Nephron (organoid): Measurements from ENCODE around the gene EWSR1.

Experiments used
- H3K27ac Mint-ChIP-seq, 3 experiments: 2 replicates each; pipeline ENCODE4 v1.8.0; 2020; ENCODE audit warnings: mixed read lengths in 3 of 3, mild to moderate bottlenecking in 2 of 3, moderate library complexity in 1 of 3
- H3K27me3 Mint-ChIP-seq: 2 replicates; pipeline ENCODE4 v1.8.0; 2021; ENCODE audit warnings: low read depth, mild to moderate bottlenecking, moderate library complexity, mixed read lengths
- H3K36me3 Mint-ChIP-seq: 2 replicates; pipeline ENCODE4 v1.8.0; 2020; ENCODE audit warnings: low read depth, mixed read lengths
- H3K4me1 Mint-ChIP-seq: 2 replicates; pipeline ENCODE4 v1.8.0; 2020; ENCODE audit warnings: mixed read lengths
- H3K4me3 Mint-ChIP-seq, 3 experiments: 2 replicates each; pipeline ENCODE4 v1.8.0; 2020; ENCODE audit warnings: mild to moderate bottlenecking in 3 of 3, mixed read lengths in 3 of 3, moderate library complexity in 2 of 3
- H3K9me3 Mint-ChIP-seq: 2 replicates; pipeline ENCODE4 v1.8.0; 2020; ENCODE audit warnings: mixed read lengths
- CTCF ChIP-seq, 3 experiments: fragments of 200-600 bp; sonication (generic); IDR thresholded peaks; one replicate each; pipeline ENCODE4 v1.5.0; 2021; ENCODE audit warnings: antibody characterized with exemption in 3 of 3; ENCODE audit not compliant: unreplicated experiment in 3 of 3

Gene EWSR1

GRCh38 chr22:29326481-29326880 is 58.4 kb downstream of the EWSR1 start:
- Mint-ChIP-seq H3K27ac (no peak overlapping the region), H3K4me1 (peaks cover 23% of the 10 kb centered on the region), H3K27me3 (peaks cover 3% of the 10 kb centered on the region), H3K9me3 (no peaks in the 10 kb centered on the region), H3K4me3 (no peak overlapping the region), H3K36me3 (no peaks in the 10 kb centered on the region)
- no peak for TF ChIP-seq CTCF (IDR thresholded peaks at IDR 0.05; ENCODE audit: unreplicated experiment in 3 of 3)

- Mint-ChIP-seq H3K4me1 (peaks cover 26% of the 10 kb centered on the region), H3K27ac (peak overlapping the region in 2 of 3 experiments; percentile 51 to 66), H3K27me3 (peaks cover 3% of the 10 kb centered on the region), H3K36me3 (no peaks in the 10 kb centered on the region), H3K9me3 (no peaks in the 10 kb centered on the region), H3K4me3 (no peak overlapping the region)
- no peak for TF ChIP-seq CTCF (IDR thresholded peaks at IDR 0.05; ENCODE audit: unreplicated experiment in 3 of 3)
Observed at GRCh38 chr22:29327089-29327764, 59.2 kb downstream of the EWSR1 start.

- H3K36me3 Mint-ChIP-seq: no peaks in the 10 kb centered on the region
- TF ChIP-seq CTCF (IDR thresholded peaks at IDR 0.05; ENCODE audit: unreplicated experiment in 3 of 3): no peak
- H3K9me3 Mint-ChIP-seq: no peaks in the 10 kb centered on the region
- peak overlapping the region in 2 of 3 experiments; percentile 51 to 66 for H3K27ac Mint-ChIP-seq
- no peak overlapping the region for H3K4me3 Mint-ChIP-seq
- H3K27me3 Mint-ChIP-seq: peaks cover 3% of the 10 kb centered on the region
- H3K4me1 Mint-ChIP-seq: peaks cover 27% of the 10 kb centered on the region
Observed at GRCh38 chr22:29328055-29328454, 60.0 kb downstream of the EWSR1 start.

GRCh38 chr22:29328566-29329500 is 60.8 kb downstream of the EWSR1 start:
- Mint-ChIP-seq H3K27ac (peak overlapping the region in 2 of 3 experiments; percentile 36 to 51), H3K36me3 (peaks cover 5% of the 10 kb centered on the region), H3K4me1 (peaks cover 27% of the 10 kb centered on the region), H3K9me3 (no peaks in the 10 kb centered on the region), H3K27me3 (peaks cover 3% of the 10 kb centered on the region), H3K4me3 (no peak overlapping the region)
- TF ChIP-seq CTCF (IDR thresholded peaks at IDR 0.05; ENCODE audit: unreplicated experiment in 3 of 3): no peak

GRCh38 chr22:29329581-29329980 is 61.5 kb downstream of the EWSR1 start:
- H3K27ac Mint-ChIP-seq: peak overlapping the region in 2 of 3 experiments; percentile 36 to 51
- H3K4me3 Mint-ChIP-seq: no peak overlapping the region
- peaks cover 8% of the 10 kb centered on the region for H3K36me3 Mint-ChIP-seq
- TF ChIP-seq CTCF (IDR thresholded peaks at IDR 0.05; ENCODE audit: unreplicated experiment in 3 of 3): no peak
- H3K27me3 Mint-ChIP-seq: no peaks in the 10 kb centered on the region
- peaks cover 27% of the 10 kb centered on the region for H3K4me1 Mint-ChIP-seq
- no peaks in the 10 kb centered on the region for H3K9me3 Mint-ChIP-seq
